Stromal cell of bone marrow (primary cell): Measurements from ENCODE around the gene CXCR6.

Experiments
- DNase-seq: peaks from one replicate; pipeline ENCODE4 v3.0.0-alpha.2; 2012; ENCODE audit warnings: low read depth

The CXCR6 gene

GRCh38 chr3:45943207-45943846 is at the start of gene CXCR6:
CXCR6 (plus strand) TSS chr3:45943464; CDS start chr3:45946482, 3,018 bp downstream.
- no peak for DNase-seq

GRCh38 chr3:45894015-45894414 is 49.2 kb upstream of the CXCR6 start:
- no peak for DNase-seq

- no peak for DNase-seq
Measured at GRCh38 chr3:45895686-45896468, 47.4 kb upstream of the CXCR6 start.

- DNase-seq: no peak
Measured at GRCh38 chr3:45896956-45897355, 46.3 kb upstream of the CXCR6 start.

GRCh38 chr3:45904931-45905330 is 38.3 kb upstream of the CXCR6 start:
- no peak for DNase-seq

- no peak for DNase-seq
Measured at GRCh38 chr3:45905755-45906154, 37.5 kb upstream of the CXCR6 start.

GRCh38 chr3:45906681-45907407 is 36.4 kb upstream of the CXCR6 start:
- peak; percentile 57 for DNase-seq

GRCh38 chr3:45907769-45908705 is 35.2 kb upstream of the CXCR6 start:
- peak; percentile 57 for DNase-seq

- no peak for DNase-seq
Measured at GRCh38 chr3:45908761-45909160, 34.5 kb upstream of the CXCR6 start.

- no peak for DNase-seq
Measured at GRCh38 chr3:45909542-45909941, 33.7 kb upstream of the CXCR6 start.

GRCh38 chr3:45910892-45911291 is 32.4 kb upstream of the CXCR6 start:
- DNase-seq: no peak

- no peak for DNase-seq
Measured at GRCh38 chr3:45911511-45912226, 31.6 kb upstream of the CXCR6 start.

GRCh38 chr3:45912435-45912834 is 30.8 kb upstream of the CXCR6 start:
- DNase-seq: no peak

- no peak for DNase-seq
Measured at GRCh38 chr3:45914362-45915058, 28.8 kb upstream of the CXCR6 start.

GRCh38 chr3:45915059-45915439 is 28.2 kb upstream of the CXCR6 start:
- no peak for DNase-seq

- peak; percentile 50 for DNase-seq
Measured at GRCh38 chr3:45915518-45916231, 27.6 kb upstream of the CXCR6 start.

- no peak for DNase-seq
Measured at GRCh38 chr3:45917146-45917898, 25.9 kb upstream of the CXCR6 start.

- DNase-seq: no peak
Measured at GRCh38 chr3:45921158-45922038, 21.9 kb upstream of the CXCR6 start.
